Measurements from ENCODE around the gene CYP4V2.

- TF ChIP-seq CTCF (IDR thresholded peaks at IDR 0.05) (no peak), POLR2A (IDR thresholded peaks at IDR 0.05) (no peak)
Observed at GRCh38 chr4:186250760-186251159, 59.4 kb downstream of the CYP4V2 start.

Measured in heart left ventricle (tissue), 13 donors.